ENCODE results near the gene TNS3.
"Not testable (repeated sequence)": the region's sequence is repeated elsewhere in the genome, so short reads cannot be mapped to it uniquely, and the experiment has no call there.

The TNS3 gene

GRCh38 chr7:47602272-47603004 lies 20.5 kb upstream of the TNS3 start:
- no peak for DNase-seq

- DNase-seq = no peak
Observed at GRCh38 chr7:47601881-47602249, 20.0 kb upstream of the TNS3 start.

DNA sequence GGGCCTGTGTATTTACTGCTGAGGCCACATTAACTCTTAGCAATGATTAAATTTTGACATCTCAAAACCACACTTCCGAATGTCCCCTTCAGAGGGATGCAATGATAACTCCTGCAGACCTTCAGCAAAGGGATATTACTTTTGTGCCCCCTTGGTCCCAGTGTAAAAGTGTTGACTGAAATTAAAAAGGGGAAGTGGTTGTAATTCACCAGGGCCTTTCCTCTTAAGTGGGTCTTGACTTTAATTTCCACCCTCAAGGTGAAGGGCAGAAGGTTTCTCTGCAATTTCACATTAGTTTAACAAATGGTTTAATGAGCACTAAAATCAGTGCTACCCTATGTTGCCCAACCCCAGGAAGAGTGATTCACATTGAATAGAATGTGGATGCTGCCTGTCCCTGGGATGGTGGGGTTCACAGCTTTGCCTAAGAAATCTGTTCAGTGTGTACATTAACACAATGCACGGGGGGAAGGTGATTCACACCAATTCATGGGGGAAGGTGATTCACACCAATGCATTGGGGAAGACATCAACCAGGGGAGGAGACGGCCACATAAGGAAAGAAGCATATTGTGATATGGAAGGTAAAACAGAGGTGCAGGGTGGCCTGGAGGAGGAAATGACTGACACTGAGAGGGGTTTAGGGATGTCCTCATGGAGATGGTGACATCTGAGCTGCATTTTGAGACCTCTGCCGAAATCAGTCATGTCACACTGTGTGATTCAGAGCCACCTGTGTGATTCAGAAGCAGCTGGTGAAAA lies 19.4 kb upstream of the TNS3 start:
- no peak for DNase-seq

DNA sequence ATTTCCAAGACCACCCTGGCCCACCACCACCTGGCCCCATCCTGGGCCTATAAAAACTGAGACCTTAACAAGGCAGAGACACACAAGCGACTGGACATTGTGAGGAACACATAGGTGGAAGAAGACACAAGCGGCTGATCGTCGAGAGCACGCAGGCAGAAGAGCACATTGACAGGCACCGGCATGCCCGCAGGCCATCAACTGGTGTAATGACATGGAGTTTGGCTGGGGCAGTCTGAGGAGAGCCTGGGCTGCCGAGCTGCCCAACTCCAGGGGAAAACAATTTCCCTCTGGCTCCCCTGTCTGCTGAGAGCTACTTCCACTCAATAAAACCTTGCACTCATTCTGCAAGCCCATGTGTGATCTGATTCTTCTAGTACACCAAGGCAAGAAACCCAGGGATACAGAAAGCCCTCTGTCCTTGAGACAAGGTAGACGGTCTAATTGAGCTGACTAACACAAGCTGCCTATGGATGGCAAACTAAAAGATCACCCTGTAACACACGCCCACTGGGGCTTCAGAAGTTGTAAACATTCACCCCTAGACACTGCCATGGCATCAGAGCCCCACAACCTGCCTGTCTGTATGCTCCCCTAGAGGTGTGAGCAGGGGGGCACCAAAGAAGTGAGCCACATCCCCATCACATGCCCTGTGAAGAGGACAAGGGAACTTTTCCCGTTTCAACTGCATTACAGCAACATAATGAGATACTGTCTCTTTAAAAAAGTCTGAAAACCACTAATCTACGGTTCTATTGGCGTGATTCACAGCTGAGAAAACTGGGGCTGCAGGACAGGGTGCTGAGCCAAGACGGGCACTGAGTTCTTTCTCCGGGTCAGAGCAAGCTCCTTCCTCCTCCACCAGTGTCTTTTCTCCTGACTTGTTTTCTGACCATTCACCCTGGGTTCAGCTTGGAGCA lies 18.5 kb upstream of the TNS3 start:
- DNase-seq = no peak

- DNase-seq = no peak
Observed at GRCh38 chr7:47597379-47597778, 15.5 kb upstream of the TNS3 start.

DNA sequence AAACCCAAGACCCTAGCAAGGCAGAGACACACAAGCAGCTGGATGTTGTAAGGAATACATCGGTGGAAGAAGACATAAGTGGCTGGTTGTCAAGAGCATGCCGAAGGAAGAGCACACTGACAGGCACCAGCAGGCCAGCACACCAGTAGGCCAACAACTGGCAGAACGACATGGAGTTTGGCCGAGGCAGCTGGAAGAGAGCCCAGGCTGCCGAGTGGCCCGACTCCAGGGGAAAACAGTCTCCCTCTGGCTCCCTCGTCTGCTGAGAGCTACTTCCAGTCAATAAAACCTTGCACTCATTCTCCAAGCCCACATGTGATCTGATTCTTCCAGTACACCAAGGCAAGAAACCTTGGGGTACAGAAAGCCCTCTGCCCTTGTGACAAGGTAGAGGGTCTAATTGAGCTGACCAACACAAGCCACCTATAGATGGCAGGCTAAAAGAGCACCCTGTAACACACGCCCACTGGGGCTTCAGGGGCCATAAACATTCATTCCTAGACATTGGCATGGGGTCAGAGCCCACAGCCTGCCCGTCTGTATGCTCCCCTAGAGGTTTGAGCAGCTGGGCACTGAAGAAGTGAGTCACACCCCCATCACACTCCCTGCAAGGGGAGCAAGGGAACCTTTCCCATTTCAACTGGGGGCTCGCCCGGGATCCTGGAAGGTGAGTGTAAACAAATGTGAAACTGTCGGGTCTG lies 14.7 kb upstream of the TNS3 start:
- no peak for DNase-seq

- DNase-seq = no peak
Observed at GRCh38 chr7:47594406-47594805, 12.5 kb upstream of the TNS3 start.

GRCh38 chr7:47591655-47592572 lies 10.0 kb upstream of the TNS3 start:
- no peak for DNase-seq

DNA sequence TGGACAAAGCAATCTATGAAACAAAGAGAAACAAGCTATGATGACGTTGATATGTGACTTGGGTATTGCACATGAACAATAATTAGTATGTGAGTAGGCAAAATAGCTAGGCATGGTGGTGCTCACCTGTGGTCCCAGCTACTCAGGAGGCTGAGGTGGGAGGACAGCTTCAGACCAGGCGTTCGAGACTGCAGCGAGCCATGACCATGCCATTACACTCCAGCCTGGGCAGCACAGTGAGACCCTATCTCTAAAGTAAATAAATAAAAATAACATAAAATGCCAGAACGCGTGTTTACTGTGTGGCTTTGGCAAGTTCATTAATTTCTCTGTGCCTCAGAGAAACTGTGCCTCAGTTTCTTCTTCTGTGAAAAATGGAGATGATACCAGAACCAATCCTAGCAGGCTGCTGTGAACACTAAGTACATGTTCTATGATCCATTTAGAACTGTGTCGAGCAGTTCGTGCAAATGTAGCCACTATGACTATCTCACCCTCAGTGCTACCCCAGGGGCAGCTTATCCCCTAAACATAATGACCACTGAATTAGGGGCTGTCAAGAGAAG lies 9.3 kb upstream of the TNS3 start:
- DNase-seq = no peak

GRCh38 chr7:47590215-47590614 lies 8.3 kb upstream of the TNS3 start:
- not testable (repeated sequence) for DNase-seq

DNA sequence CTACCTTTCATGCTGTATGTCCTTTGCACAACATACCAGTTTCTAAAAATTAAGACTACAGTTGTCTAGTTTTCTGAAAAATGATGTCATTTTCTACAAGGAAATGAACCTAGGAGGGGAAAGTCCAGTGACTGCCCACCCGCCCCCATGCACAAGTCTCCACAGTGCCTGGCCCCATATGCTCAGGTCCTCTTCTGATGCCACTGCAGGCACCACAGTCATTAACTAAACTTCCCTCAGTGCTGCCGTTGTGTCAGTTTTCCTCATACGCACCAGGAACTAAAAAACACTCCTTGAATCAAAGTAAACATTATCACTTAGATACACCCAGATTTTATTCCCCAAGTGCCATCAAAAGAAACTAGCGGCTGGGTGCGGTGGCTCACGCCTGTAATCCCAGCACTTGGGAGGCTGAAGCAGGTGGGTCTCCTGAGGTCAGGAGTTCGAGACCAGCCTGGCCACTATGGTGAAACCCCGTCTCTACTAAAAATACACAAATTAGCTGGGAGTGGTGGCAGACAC lies 6.9 kb upstream of the TNS3 start:
- no peak for DNase-seq

- no peak for DNase-seq
Observed at GRCh38 chr7:47587976-47588375, 6.1 kb upstream of the TNS3 start.

GRCh38 chr7:47587351-47587750 lies 5.4 kb upstream of the TNS3 start:
- DNase-seq = no peak

DNA sequence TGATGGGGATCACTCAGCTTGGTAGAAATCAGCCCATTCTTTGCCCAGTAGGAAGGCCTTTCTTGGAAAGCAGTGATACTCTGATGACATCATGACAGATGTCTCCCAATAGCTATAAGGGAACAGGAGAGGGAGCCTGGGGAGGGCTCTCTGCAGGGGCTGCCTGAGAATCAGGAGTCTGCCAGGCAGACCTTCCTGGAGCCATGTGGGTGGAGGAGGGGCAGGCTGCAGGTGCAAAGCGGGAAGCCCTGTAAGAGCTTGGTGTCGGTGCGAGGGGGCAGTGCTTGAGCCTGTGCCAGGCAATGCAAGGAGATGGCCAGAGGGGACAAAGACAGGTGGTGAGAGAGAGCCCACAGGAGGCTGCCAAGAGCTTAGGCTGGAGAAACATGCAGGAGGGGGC lies 5.0 kb upstream of the TNS3 start:
- no peak for DNase-seq

DNA sequence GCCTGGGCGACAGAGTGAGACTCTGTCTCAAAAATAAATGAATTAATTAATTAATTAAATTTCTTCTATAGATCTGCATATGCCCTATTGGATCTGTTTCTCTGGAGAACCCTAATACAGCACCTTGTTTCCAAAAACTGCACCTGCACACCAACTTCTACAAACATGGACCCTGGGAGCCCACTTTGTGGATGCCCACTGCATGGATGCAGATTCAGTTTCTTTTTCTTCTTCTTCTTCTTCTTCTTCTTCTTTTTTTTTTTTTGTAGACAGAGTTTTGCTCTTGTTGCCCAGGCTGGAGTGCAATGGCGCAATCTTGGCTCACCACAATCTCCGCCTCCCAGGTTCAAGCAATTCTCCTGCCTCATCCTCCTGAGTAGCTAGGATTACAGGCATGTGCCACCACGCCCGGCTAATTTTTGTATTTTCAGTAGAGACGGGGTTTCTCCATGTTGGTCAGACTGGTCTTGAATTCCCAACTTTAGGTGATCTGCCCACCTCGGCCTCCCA lies 4.3 kb upstream of the TNS3 start:
- DNase-seq = not testable (repeated sequence)

DNA sequence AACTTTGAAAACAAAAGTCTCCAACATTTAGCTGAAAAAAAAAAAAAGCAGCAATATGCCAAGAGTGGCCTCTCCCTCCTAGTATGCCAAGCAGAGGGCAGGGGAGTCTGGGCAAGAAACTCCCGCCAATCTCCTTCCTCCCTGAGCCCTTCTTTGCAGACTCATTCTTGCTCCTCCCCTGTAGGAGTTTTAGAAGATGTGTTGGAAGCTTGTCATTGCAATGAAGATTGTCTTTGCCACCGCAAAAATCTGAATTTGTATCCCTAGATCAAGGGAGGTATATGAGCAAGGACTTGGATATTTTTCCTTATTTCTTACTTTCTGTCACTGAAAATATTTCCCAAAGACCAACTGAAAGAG lies 2.6 kb upstream of the TNS3 start:
- no peak for DNase-seq

DNA sequence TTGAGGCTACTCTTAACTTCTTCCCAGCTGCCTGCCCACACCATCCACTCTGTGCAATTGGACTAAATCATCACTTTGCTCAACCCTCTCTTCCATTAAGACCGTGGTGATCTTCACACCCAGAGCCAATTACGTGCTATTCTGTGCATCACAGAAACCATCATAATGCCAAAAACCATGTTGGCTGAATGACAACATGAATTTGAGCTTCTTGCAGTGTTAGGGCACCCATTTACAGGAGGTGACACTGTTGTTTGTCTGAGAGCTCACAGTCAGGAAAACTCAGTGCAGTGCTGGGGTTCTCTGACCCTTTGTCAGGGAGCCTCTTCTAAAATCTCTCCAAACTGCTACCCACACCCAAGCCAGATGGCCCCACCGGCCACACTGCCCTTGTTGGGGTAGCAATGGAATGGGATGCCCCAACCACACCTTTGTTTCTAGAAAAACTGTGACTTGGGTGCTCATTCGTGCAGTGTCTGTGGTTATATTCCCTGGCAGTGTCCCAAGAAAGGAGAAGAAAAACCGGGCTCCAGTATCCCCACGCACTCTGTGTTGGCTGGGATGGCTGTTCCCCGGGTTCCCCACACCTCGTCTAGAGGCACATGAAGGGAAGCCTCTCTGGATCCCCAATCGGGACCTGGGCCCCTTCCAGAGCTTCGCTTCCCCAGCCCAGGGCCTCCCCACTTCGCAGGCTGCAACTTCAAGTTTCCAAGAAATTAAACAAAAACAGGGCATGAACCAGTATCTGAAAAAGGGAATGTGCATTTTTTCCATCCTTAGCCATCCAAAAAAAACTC lies 2.0 kb upstream of the TNS3 start:
- DNase-seq = no peak

- DNase-seq = no peak
Observed at GRCh38 chr7:47582764-47583738, 1.1 kb upstream of the TNS3 start.

DNA sequence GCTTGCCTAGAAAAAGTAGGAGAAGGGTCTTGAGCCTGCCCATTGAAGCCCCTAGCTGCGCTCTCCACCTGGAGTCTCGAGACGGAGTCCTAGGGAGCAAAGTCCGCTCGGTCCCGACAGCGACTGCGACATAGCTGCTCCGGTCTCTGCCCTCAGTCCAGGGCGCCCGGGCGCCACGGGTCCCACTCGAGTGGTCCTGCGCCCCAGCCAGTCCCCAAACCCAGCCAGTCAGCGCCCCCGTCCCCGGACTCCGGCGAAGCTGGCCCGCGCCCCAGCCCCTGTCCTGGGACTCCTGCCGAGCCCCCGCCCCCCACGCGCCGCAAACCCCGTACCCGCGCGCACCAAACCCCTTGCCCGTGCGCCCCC lies 490 bp downstream of the TNS3 start:
- no peak for DNase-seq

Data from activated gamma-delta T cell (primary cell).